Sciatic nerve (tissue), 2 donors: ENCODE results near the gene CAPN13. TPM values are rescaled to one million over a fixed set of nuclear protein-coding genes. Genes with fewer than 3 reads are reported as not detected.
A peak's percentile ranks its signal among the peaks of the same experiment; 100 is the strongest.

Experiments used
- ATAC-seq: fragments of 200-7000 bp; cut with Tn5 transposase; one replicate; pipeline ENCODE4 v1.9.1; 2020; ENCODE audit warnings: mild to moderate bottlenecking, moderate library complexity
- DNase-seq: peaks from one replicate; pipeline ENCODE4 v3.0.0-alpha.2; 2020; ENCODE audit warnings: low spot score
- intact Hi-C: fragments of 100-400 bp; cut with DNase I; formaldehyde crosslinking; loops from one replicate; pipeline ENCODE4 v1.14.2; 2022
- total RNA-seq: library from RNA; stranded (reverse); fragmentation: NEBNext Ultra II Directional; extraction: Animal tissue kit (Norgen Biotek cat#: 25700); gene quantifications from one replicate; pipeline ENCODE4 v1.2.1, GENCODE V29; 2021
- donor health status: DM: no; HTN: no; CAD: no.
- donor health status: DM: no; HTN: no; CAD: no.

Gene CAPN13, protein sequence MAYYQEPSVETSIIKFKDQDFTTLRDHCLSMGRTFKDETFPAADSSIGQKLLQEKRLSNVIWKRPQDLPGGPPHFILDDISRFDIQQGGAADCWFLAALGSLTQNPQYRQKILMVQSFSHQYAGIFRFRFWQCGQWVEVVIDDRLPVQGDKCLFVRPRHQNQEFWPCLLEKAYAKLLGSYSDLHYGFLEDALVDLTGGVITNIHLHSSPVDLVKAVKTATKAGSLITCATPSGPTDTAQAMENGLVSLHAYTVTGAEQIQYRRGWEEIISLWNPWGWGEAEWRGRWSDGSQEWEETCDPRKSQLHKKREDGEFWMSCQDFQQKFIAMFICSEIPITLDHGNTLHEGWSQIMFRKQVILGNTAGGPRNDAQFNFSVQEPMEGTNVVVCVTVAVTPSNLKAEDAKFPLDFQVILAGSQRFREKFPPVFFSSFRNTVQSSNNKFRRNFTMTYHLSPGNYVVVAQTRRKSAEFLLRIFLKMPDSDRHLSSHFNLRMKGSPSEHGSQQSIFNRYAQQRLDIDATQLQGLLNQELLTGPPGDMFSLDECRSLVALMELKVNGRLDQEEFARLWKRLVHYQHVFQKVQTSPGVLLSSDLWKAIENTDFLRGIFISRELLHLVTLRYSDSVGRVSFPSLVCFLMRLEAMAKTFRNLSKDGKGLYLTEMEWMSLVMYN
- 0.98 TPM for total RNA-seq

DNA sequence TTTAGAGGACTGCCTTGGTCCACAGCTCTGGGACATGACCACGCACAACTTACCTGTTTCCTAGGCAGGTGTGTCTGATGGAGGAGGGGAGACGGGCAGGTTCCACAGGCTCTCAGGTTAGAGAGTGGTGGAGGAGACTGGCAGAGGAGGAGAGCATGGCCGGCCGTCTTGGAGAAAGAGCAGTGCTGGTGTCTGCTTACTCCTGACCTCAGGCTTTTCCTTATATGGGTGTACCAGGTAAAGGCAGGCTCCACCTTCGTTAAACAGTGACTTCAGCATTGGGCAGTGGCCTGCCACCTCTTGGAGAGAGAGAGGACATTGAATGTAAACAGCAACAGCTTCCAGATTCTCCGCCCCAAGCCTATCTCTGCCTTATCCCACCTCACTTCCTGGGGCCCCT, at the start of gene CAPN13:
Gene CAPN13 (minus strand): TSS at position 198 of the 400 bp plus-strand sequence. CDS start 20,121 bp downstream, outside the sequence.
- intact Hi-C loops, result no loop called here
- no peak for ATAC-seq
- DNase-seq, result no peak

DNA sequence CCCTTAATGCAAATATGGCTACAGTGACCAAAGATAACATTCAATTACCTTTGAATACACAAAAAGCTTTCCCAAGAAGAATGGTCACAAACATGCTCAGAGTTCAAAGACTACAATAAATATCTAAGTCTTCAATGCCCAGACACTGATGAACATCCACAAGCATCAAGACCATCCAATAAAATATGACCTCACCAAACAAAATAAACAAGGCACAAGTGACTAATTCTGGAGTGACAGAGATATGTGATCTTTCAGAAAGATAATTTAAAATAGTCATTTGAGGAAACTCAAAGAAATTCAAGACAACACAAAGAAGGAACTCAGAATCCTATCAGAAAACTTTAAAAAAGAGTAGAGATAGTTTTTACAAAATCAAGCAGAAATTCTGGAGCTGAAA, 40.6 kb upstream of the CAPN13 start:
- intact Hi-C loops, result no loop called here
- no peak for ATAC-seq
- DNase-seq, result no peak

DNA sequence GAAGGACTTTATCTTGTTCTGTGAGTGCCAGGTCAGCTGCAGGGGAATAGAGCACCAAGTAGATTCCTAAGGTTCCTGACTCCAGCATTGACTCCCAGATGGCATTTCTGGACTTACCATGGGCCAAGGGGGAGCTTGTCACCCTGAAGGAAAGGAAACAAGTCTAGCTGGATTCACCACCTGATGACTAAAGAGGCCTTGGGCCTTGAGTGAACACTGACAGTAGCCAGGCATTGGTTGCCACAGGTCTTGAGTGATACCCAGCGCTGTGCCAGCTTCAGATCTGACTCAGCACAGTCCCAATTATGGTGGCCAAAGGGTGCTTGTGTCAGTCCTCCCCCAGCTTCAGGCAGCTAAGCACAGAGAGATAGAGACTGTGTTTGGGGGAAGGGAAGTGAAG, 40.1 kb upstream of the CAPN13 start:
- intact Hi-C loops, result no loop called here
- DNase-seq (no peak), ATAC-seq (no peak)

DNA sequence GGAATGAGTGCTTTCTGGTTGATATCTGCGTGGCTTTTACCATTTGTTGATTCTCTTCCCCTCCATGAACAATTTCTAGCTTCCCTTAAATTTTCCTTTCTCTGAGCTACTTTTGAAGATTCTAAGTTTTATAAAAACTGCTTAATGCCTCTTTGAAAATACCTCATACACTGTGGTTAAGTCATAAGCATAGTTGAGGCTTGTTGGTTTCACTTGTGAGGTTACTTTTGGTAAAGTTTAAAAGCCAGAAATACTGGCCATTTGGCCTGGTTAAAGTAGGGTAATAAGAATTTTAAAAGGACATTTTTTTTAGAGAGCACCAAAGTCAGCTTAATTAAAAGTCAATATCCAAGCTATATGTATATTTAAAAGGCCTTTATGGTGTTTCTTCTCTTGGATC, 21.3 kb upstream of the CAPN13 start:
- no peak for ATAC-seq
- no peak for DNase-seq
- intact Hi-C loops, result no loop called here

DNA sequence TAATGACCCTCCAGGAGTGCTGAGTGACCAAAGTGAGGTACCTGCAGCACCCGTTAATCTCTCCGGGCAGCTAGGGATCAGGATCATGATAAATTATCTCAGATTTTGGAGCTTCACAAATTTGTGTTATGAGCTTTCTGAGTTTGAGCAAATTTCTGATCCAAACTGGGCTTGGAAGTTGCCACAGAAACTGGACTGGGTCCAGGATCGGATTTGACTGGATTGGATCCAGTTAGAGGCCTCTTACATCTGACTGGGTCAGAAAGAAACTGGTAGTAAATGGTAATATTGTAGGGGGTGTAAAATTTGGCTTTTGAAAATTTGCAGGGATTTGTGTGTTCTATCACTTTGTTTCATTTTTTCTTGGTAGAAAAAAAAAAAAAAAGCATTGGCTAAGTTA, 19.7 kb upstream of the CAPN13 start:
- no peak for DNase-seq
- ATAC-seq, result no peak
- intact Hi-C loops, result no loop called here

DNA sequence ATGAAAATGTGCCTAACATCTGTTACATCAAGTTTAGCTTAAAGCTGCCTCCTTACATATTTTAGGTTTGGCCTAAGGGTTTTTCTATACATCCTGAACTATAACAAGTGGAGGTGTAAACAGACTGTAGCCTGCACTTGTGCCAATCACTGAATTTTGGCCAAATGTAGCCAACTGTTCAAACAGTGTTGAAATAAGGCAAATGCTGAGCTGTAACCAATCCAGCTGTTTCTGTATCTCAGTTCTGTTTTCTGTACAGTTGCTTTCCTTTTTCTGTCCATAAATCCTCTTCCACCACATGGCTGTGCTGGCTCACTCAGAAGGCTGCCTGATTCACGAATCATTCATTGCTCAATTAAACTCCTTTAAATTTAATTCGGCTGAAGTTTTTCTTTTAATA, 19.2 kb upstream of the CAPN13 start:
- intact Hi-C loops, result no loop called here
- DNase-seq (no peak), ATAC-seq (no peak)

DNA sequence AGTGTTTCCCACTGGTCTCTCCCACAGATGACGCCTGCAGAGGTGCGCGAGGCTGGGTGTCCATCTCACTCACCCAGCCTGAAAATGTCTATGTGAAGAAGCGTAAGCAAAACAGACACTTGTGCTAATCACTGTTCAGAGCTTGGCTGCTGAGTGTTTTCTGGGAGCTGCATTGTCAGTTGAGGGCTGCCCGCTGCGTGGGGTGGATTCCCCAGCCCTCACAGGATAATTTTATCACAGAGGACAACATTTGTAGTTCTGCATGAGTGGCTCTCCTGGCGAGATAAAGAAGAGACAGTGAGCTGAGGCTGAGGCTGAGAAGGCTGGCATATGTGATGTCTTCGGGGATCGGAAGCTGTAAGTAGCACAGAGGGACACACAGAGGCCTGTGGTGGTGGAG, 16.2 kb upstream of the CAPN13 start:
- ATAC-seq, result no peak

DNA sequence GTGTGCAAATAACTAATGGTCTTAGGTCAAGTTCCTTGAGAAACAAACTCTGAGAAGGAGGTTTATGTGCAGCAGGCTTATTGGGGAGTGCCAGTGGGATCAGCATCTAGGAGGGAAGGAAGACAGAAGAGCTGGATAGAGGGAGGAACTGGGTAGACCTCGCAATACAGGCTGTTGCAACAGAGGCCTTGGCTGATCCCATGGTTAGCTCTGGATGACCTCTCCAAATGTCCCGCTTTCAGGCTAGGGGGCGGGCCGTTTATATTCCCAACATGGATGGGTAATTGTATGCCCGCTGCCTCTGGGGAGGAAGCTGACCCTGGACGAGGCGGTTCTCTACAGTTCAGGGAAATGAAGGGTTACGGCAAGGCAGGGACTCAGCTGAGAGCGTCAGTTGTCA, 14.7 kb upstream of the CAPN13 start:
- ATAC-seq (peak; percentile 91), DNase-seq (no peak)
- intact Hi-C loops, result no loop called here

More for the DNA sequence above, 16.2 kb upstream of the CAPN13 start:
- intact Hi-C loops, result no loop called here
- no peak for DNase-seq

DNA sequence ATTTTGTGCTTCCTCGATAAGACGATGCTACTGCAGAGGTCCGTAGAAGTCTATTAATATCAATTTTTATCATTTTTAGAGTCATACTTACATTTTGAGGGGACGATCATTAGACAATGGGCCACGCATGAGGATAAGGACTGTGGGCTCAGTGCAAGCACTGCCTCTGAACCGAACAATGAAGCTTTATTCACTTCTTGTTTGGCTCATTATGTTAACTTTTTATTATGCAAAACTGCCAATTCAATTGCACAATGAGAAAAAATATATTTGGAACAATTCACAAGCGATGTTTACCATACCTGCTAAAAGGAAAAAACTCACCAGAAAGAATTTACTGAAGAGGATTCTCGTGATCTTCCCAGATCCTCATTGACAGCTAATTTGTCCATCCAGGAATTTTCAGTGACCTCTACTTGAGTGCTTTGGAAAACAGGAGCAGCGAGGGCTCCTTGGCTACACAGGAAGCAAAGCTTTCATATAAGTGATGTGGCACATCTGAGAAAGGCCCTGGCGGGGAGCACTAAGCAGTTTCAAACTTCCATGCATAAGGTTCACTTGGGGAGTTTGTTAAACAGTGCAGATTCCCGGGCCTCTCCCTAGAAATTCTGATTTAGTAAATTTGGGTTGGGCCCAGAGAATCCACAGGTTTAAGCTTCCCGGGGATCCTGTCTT, 13.3 kb upstream of the CAPN13 start:
- intact Hi-C loops, result no loop called here
- no peak for DNase-seq
- ATAC-seq, result no peak

DNA sequence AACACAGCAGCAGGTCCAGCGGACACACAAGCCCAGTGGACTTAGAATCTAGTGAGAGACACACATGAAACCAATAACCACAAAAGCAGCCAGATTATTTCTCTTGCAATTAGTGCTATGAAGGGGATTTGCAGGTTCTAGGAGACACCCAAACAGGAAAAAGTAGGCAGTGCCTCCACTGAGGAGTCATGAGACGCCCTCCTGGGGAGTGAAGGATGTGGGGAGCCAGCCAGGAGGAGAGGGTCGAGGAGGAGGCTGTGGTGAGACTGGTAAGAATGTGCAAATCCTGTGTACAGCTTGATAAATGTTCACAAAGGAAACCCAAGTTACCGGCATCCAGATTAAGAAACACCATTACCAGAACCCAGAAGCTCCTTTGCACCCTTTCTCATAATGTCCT, 2.7 kb upstream of the CAPN13 start:
- intact Hi-C loops, result no loop called here
- ATAC-seq (no peak), DNase-seq (no peak)

DNA sequence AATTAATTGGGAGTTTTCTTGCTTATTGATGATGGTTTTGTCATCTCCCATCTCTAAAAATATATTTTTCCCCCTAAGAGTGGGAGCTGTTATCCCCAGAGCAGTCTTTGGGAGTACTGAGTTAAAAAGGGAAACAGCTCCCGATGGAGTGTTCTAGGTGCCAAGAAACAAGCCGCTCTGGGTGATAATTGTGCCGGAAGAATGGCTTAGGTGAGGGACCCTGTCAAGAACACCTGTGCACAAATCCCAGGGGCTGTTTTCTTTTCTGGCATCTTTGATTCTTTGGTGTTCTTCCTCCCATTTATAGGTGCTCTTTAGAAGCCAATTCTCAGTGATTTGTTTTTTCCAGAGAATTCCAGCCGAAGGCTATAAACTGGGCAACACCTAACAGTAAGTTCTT, 1.4 kb upstream of the CAPN13 start:
- intact Hi-C loops, result no loop called here
- DNase-seq, result no peak
- no peak for ATAC-seq

DNA sequence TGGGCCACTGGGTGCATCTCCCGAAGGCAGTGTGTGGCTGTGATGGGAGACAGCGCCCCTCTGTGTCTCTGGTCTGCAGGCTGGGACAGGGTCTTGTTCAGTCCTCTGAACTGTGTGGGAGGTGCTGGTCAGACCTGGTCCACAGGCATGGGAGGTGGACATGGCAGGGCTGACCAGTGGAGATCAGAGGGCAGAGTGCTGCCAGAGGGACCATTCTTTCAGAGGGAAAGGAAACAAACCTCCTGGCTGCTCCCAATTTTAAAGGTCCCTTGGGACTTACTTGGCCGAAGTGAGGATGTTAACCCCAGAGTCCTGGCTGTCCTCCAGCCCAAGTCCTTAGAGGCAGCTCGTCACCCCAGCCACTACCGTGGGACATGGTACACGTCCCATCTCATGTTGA, 4.0 kb downstream of the CAPN13 start:
- DNase-seq (no peak), ATAC-seq (peak; percentile 15)
- intact Hi-C loops, result no loop called here

DNA sequence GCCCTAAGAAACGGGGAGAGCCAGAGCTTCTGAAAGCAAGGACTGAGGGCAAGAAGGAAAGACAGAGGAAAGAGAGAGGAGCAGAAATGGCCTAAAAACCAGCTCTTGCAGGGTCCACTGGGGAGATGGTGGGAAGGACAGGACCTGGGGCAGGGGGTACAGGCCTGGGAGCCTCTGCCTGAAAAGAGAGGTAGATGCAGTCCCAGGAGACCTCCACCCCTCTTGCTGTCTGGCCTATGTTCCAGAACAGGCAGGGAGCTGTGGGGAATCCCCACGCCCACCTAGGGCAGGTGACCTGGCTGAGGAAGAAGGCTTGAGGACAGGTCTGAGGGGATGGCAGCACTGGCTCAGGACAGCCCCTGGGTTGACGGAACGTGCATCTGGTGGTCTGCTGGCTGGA, 4.6 kb downstream of the CAPN13 start:
- no peak for DNase-seq
- ATAC-seq, result no peak
- intact Hi-C loops, result no loop called here

DNA sequence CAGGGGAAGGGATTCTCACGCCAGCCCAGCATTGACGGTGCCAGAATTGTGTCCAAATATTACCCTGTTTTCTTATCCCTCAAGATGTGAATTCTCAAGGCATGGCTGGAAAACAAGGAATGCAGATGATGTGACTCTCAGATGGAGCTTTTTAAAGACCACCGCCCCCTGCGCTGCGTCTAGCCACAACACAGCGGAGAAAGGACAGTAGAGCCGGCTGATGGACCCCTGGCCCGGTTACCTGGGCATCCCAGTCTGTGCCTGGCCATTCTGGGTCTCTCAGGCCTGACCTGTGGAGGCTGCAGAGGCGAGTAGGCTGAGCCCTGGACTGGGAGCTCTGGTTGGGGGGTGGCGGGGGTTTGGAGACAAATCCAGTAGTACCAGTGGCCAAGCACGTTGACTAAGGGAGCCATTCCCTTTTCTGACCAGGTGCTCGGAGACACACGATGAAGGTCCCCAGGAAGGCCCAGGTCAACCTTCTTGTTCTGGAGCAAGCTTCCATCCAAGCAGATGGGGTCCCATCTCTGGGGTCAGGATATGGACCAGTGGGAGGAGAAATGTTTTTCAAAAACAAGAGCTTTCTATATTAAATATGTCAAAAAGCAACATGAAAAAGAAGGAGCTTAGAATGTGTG, 5.3 kb downstream of the CAPN13 start:
- no peak for ATAC-seq
- intact Hi-C loops, result no loop called here
- DNase-seq, result no peak

DNA sequence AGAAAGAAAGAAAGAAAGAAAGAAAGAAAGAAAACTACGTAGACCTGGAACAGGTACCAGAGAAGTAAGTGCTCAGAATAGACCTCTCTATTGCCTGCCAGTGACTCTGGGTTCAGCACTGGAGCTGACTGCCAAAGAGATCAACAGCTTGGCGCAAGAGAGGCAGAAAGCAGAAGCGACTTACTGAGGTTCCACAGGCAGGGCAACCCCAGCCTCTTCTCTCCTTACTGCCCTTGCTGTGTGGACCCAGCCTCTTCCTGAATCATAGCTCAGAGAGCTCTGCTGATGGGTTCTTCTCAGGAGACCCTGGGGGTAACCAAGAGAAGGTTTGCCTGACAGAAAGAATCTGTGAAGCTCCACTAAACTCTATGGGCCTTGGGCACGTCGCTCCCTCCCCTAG, 7.1 kb downstream of the CAPN13 start:
- ATAC-seq (no peak), DNase-seq (no peak)
- intact Hi-C loops, result no loop called here

DNA sequence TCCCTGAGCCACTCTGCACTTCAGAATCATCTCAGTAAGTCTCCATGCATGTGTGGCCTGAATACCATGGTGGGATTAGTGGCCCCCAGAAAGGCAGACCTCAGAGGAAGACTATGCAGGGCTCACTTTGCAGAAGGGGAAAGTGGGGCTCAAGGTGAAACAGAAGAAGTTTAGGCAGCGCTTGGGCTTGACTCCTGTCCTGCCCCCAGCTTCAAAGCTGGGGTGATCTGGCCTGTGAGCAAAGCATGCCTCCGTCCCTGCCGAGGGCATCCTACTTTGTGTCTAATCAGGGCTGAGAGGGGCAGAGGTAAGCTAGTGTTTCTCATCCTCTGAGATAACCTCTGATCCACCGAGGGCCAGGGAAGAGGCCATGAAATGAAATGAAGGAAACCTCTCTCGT, 7.9 kb downstream of the CAPN13 start:
- DNase-seq (no peak), ATAC-seq (no peak)
- intact Hi-C loops, result no loop called here

DNA sequence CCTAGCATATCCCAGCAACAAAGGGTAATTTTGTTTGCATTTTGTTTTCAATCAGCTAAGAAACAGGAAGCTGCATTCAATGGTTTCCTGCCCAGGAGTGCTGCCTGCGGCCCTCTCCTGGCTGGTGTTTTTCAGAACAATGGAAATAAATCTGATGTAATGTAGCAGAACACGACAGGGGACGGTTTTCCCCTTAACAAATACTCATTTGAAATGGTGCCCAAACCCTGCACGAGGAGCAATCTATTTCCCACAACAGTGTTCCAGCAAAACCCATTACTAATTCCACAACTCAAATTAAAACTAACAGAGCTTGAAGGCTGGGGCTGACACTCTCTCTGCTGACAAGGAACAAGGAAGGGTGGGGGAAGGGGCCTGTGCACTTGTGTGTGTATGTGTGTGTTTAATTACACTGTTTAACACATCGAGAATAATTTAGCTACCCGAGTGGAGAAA, 8.7 kb downstream of the CAPN13 start:
- no peak for ATAC-seq
- no peak for DNase-seq
- intact Hi-C loops, result no loop called here

DNA sequence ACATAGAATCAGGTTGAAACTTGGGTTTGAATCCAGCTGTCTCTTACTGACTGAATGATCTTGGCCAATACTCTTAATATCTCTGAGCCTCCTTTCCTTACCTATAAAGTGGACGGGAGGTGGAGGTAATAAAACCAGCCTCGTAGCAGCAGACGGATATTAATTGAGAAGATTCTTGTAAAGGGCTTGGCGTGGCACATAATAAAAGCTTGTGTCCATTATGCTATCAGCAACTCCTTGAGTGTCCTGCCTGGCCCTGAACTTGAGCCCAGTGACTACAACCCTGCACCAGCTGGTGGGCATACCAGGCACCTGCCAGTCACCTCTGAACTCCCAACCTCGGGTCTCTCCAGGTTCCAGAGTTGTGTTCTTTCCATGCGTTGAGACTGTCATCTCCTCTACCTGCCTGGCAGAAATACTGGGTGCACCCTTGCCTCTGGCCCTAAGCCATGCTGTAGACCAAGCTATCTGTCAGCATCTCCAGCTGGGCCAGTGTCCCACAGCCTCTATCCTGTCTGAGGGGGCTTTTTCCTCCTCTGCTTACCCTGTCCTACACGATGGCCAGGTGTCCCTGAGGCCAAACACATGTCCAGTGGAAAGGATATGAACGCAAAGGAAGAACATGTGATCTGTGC, 9.7 kb downstream of the CAPN13 start:
- DNase-seq (no peak), ATAC-seq (no peak)
- intact Hi-C loops, result no loop called here

DNA sequence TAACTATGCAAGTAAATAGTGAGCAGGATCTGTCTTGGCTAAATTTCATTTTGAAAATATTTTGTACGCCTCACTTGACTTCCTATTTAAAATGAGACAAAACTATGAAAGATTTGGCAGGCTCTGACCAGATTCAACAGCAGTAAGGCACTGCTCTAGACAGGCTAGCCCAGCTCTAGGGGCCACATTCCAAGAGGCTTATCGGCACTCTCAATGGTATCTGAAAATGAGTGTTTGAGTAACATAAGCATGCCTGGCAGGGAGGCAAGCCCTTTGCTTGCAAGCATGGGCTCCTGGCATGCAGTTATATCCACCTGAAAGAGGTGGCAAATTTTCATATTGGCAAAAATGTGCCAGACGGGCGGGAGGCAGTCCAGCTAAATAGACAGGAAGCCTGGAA, 10.5 kb downstream of the CAPN13 start:
- ATAC-seq, result no peak
- intact Hi-C loops, result no loop called here
- DNase-seq, result no peak
